Measurements from ENCODE around the gene IFI27L1.
"Not testable (repeated sequence)": the region's sequence is repeated elsewhere in the genome, so short reads cannot be mapped to it uniquely, and the experiment has no call there.

The IFI27L1 gene

DNA sequence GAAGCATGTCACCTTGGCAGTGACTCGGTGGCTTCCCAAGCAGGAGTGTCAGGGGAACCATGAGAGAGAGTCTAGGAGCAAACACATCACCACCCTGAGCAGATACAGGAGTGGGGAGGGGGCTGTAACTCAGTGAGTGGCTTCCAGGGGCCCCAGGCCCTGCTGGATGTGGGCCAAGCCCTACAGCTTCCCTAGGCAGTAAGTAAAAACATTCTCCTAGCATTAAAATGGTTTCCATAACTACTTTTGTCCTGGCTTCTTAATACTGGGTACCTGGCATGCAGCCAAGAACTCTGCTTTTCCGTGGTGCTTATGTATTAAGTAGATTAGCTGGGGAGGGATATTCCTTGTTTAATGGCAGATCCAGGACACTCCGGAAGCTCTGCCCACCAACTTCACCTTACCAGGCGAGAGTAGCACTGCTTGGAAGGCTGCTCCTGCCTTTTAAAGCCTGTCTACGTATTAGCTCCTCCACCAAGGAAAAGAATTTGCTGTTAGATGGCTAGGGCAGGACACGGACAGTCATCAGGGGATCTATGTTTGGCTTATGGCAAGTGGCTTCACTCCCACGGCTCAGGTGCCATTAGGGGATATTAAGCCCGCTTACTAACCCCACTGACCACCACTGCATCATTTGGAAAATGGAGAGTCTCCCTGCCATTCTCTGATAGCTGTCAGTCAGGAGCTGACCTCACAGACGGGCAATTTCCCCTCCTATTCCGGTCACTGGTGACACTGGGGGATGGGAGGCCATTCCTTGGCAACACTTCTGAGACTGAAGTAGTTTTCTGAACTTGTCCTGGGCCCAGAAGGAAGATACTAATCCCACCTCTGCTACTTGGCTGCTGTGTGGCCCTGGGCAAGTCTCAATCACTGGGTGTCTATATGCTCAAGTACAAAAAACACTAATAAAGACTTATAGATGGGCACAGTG is 32.2 kb upstream of the IFI27L1 start:
- no peak for DNase-seq (ENCODE audit: low spot score)

DNA sequence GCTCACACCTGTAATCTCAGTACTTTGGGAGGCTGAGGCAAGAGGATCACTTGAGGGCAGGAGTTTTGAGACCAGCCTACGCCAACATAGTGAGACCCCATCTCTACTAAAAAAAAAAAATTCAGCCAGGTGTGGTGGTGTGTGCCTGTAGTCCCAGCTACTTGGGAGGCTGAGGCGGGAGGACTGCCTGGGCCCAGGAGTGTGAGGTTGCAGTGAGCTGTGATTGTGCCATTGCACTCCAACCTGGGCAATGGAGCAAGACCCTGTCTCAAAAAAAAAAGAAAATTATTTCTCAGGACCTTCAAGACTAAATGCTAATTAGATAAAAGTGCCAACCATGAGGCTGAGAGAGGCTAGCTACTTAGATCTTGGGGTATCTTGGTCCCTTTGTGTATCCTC is 31.5 kb upstream of the IFI27L1 start:
- DNase-seq (ENCODE audit: low spot score), result no peak

DNA sequence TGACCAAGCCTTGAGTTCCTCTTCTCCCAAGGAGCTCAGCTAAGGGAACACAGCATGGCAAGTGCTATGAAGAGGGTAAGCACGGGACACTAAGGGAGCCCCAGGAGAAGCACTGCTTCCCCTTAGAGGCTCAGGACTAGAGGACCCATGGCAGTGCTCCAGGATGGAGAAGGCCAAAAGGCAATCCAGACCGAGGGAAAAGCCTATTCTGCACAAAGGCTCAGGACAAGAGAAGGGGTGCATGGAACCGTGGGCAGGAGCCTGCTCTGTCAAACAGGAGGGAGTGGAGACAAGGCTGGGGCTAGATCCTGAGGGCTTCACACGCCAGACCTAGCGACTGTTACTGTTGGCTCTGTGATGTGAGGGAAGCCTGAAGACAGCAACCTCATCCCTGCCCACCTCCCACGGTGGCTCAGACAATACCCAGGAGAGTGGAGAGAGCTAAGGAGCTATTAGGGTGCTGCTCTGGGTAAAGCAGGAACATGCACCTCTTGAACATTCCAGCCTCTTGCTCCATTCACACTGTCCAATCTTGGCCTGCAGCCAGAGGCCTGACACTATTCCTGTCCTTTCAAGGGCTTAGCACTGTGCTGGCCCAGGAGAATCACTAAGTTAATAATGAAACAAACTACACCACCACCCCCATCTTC is 30.8 kb upstream of the IFI27L1 start:
- no peak for DNase-seq (ENCODE audit: low spot score)

DNA sequence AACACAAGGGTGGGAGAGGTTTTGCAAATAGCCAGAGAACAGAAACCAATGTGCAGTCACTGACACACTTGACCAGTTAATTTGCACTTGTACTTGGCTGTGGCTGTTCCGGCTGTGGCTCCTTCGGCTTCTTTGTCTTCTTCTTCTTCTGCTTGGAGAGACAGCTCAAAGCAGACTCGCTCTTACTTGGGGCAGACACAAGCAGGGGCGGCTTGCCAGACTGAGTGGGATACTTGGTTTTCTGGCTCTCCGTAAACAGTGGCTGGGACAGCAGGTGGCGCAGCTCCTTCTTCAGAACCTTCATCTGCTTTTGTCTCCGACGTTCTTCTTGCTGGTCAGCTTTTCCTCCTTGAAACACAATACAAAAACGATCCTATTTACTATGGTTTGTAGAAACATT is 30.0 kb upstream of the IFI27L1 start:
- DNase-seq (ENCODE audit: low spot score), result peak; percentile 74

DNA sequence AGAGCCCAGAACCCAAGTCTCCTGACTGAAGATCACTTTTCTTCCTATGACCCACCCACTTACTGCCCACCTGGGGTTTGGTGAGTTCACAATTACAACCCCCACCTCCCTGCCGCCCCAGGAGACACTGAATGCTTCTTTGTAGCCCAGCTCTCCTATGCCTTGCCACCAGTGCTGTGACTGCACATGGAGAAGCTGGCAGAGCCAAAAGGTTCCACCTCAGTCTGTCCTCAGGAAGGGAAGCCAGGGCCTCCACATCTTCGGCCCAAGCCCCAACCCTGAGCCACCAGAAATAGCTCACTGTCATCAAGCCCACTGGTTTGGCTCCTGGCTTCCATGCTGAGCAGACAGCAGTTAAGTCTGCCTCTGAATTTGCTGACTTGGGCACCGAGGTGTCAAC is 29.3 kb upstream of the IFI27L1 start:
- DNase-seq (ENCODE audit: low spot score), result no peak

DNA sequence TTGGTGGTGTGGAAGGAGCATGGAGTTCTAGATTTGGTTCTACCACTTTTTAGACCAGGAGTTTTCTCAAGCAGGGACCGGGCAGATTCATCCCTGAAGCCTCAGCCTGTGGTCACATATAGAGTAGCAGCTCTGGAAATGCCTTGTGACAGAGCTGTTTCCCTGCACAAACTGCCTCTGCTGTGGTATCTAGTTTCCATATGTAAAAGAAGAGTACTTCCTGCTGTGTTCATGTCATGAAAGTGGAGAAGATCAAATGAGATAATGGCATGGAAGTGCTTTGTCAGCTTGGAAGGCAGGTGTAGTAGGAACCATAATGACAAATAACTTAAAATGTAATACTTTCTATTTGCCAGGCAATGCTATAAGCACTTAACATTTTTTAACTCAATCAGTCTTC is 28.9 kb upstream of the IFI27L1 start:
- no peak for DNase-seq (ENCODE audit: low spot score)

DNA sequence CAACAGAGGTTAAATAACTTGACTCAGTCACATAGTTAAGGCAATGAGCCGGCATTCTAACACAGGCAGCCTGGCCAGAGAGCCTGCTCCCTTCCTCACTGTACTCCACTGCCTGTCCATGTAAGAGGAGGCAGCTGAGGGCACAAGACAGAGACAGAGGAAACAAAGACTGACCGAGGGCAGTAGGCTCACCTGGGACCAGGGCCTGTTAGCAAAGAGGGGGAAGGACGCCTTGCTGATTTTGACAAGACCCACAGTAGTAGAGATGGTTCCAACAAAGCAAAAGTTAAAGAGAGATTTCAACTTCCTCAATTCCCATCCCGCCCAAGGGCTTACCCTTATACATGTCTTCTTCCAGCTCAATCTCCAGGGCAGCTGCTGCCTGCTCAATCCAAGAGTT is 28.4 kb upstream of the IFI27L1 start:
- DNase-seq (ENCODE audit: low spot score), result no peak

DNA sequence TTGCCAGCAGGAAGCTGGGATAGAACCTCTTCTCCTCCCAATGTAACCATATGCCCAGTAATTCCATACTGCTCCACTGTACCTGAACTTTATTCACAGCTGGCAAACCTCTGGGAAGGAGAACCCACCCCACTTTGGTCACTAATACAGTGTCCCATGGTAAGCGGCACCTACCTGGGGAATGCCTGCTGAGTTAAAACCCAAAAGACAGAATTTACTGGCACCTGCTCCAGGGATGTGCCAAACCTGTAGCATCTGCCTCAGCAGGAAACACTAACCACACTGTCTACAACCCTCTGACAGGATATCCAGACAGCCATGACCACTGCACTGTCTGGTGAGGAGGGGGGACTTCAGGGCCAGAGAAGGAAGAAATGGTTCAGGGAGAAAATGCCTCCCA is 26.7 kb upstream of the IFI27L1 start:
- DNase-seq (ENCODE audit: low spot score), result no peak

DNA sequence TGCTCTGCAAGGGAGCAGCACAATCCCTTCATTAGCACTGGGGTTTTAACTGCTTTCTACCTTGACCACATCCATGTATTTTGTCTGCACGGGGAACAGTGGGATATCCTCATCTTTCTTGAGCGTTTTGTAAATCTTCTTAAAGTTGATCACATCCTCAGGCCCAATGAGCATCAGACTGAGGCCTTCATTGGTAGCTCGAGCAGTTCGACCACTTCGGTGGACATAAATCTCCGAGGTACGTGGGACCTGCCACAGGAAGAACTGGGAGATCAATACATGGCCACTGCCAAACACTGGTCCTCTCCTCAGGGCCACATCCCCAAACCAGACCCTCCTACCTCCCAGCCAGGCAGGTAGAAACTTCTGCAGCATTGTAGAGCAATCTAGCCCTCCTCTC is 26.2 kb upstream of the IFI27L1 start:
- DNase-seq (ENCODE audit: low spot score), result no peak

DNA sequence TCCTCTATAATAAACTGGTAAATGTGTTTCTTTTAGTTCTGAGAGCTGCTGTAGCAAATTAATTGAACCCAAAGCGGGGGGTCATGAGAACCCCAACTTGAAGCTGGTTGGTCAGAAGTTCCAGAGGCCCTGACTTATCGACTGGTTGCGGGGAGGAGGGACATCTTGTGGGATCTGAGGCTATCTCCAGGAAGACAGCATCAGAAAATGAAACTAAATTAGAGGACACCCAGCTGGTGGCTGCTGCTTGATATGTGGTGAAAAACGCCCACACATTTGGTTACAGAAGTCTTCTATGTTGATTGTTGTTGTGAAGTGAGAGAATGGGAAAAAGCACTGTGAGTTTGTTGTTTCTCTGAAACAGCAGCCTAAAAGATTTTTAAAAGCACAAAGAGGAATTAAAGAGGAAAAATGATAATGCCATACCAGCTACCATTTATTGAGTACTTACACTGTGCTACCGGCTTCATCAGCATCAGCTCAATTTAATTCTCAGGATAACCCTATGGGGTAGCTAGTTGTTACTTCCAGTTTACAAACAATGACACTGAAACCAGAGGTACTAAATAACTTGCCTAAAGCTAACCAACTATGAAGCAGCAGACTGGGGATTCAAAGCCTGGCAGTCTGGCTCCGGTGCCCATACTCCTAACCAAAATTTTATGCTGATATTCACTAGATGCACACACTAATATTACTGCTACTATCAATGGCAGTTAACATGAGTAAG is 24.4 kb upstream of the IFI27L1 start:
- DNase-seq (ENCODE audit: low spot score), result no peak

DNA sequence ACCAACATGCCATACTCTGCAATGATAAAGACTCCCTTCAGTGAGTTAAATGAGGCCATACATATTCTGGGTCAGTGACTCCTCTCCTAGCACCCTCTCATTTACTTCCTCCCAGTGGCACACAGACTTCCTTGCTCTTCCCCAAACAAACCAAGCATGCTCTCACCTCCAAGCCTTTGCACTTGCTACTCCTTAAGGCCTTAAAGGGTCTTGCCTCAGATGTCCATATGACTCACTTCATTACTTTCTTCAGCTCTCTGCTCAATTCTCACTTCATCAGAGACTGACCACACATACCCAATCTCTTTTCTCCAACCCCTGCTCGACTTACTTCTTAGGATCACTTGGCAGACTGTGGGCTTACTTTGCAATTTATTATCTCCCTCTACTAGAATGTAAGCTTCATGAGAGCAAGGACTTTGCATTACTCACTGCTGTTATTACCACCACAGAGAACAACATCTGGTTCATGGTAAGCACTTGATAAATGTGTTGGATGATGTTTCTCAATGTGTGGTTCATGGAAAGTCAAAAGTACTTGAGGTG is 22.9 kb upstream of the IFI27L1 start:
- no peak for DNase-seq (ENCODE audit: low spot score)

DNA sequence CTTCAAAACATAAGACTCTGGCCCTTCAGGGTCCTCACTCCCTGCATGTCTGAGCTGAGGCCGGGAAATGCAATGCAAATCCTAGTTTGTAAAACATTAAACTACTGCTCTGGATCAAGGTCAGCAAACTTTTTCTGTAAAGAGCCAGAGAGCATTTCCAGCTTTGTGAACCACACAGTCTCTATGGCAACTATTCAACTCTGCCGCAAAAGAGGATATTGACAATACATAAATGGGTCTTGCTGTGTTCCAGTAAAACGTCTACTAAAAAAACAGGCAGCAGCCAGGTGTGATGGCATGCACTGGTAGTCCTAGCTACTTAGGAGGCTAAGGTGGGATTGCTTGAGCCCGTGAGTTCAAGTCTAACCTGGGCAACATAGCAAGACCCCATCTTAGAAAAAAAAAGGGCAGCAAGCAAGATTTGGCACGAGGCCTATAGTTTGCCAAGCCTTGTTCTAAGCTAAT is 22.4 kb upstream of the IFI27L1 start:
- no peak for DNase-seq (ENCODE audit: low spot score)

DNA sequence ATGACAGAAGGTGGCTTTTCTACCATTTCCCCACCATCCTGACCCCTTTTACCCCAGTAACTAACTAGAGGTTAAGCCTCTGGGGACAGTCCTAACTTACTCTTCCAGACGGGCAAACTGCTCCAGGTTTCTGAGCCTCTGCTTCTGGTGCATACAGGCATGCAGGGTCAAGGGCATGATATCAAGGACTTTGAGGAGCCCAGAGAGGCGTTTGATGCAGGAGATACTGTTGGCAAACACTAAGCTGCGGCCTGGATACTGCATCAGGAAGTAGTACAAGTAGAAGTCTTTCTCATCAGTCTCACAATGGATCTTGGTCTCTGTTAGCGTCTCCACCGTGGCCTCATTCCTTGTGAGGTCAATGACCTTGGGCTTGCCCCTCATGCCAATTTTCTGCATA is 21.1 kb upstream of the IFI27L1 start:
- no peak for DNase-seq (ENCODE audit: low spot score)

DNA sequence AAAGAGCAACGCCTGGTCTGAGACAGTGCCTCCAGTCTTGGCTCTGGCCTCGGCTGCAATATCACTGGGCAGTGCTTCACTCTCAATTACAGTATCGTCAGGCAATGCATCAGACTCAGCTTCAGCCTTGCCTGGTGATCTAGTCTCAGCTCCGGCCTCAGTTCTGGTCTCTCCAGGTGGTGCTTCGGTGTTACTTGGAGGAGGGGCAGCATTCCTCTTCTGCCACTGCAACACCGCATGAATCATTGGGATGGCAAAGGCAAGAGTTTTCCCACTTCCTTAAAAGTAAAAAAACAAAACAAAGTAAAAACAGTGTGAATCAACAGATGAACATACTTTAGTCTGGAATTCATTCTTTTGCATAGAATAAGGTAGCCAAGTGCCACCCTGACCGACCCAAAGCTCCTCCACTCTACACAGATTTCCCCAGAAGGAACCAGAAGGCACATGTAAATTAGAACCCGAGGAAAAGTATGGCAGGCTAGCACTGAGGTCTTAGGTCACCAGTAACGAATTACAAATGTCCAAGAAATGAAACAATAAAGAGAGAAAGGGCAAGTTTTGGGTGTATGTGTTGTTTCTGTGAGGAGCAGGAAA is 18.7 kb upstream of the IFI27L1 start:
- no peak for DNase-seq (ENCODE audit: low spot score)

DNA sequence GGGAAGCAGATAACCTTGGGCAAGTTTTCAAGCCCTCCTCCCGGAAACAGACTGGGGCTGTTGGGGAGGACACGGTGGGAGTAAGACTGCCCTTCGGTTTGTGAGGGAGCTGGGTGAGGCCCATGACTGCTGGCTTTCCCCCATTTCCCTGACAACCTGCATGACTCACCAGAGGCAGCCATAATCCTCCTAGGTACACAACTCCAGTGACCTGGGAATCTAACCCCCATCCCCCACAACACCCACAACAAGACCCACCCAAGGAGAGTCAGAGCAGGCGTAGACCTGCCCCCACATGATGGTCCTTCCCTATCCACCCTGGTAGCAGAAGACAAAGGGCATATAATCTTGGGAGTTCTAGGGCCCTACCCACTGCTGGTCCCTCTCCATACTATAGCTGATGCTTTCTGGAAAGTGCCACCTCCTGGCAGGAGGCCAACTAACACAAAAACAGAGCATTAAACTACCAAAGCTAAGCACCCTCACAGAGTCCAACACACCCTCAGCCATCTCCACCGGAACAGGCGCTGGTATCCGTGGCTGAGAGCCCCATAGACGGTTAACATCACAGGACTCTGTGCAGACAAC is 14.9 kb upstream of the IFI27L1 start:
- DNase-seq (ENCODE audit: low spot score), result no peak

DNA sequence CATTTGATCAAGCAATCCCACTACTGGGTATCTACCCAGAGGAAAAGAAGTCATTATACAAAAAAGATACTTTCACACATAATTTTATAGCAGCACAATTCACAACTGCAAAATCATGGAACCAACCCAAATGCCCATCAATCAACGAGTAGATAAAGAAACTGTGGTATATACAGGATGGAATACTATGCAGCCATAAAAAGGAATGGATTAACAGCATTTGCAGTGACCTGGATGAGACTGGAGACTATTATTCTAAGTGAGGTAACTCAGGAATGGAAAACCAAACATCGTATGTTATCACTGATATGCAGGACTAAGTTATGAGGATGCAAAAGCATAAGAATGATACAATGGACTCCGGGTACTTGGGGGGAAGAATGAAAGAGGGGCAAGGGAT is 9.0 kb upstream of the IFI27L1 start:
- not testable (repeated sequence) for DNase-seq (ENCODE audit: low spot score)

DNA sequence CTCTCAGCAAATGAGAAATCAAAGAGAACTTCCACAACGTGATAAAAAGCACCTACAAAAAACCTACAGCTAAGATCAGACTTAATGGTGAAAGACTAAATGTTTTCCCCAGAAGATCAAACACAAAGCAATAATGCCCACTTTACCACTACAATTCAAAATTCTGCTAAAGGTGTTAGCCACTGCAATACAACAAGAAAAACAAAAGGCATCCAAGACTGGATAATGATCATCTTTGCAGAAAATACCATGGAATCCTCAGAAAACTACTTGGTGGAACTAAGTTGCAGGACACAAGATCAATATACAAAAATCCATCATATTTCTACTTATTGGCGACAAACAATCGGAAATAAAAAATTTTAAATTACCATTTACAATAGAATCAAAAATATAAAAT is 6.6 kb upstream of the IFI27L1 start:
- no peak for DNase-seq (ENCODE audit: low spot score)

DNA sequence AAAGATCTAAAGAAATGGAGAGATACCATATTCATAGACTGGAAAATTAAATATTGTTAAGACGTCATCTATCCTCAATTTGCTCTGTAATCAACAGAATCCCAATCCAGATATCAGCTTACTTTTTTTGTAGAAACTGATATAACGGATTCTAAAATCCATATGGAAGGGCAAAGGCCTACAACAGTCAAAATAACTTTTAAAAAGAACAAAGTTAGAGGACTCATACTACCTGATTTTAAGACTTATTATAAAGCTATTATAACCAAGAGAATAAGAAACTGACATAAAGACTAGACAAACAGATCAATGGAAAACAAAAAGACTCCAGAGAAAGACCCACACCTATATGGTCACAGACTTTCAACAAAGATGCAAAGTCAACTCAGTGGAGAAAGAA is 6.1 kb upstream of the IFI27L1 start:
- DNase-seq (ENCODE audit: low spot score), result no peak

DNA sequence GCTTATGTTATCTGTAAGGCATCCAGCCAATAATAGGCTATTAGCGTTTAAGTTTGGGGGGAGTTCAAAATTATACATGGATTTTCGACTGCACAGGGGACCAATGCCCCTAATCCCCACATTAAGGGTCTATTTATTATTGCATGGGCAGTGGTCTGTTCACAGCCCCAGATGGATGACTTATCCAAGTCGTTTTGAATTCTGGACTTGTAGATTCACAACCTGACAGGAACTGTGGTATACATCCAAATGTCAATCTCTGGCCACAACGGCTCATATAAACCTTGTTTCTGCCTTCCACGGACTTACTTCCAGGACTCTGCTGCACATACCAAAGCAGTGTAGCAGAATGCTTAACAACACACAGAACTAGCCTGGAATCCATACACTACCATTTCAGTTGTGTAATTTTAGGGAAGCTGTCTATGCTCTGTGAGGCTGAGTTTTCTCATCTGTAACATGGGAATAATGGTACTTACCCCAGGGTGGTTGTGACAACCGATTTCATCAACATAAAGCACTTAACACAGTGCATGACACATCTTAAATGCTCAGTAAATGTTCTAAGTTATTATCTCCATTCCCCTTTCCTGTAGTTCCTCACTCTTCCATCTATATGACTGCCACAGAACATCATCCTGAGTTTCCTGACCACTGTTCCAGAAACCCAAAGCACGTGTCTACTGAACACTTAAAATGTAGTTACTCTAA is 3.8 kb upstream of the IFI27L1 start:
- DNase-seq (ENCODE audit: low spot score), result no peak

DNA sequence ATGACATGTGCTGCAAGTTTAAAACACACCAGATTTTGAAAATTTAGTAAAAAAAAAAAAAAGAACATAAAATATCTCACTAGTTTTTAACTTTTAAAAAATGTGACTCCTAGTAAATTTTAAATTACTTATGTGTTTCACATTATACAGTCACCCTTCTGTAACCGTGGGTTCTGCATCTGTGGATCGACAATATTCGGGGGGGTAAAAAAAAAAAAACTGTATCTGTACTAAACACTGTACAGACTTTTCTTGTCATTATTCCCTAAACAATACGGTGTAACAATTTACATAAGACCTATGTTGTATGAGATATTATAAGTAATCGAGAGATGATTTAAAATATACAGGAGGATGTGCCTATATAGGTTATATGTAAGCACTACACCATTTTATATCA is 3.3 kb upstream of the IFI27L1 start:
- DNase-seq (ENCODE audit: low spot score), result no peak

Data from globus pallidus (tissue), 1 donor.